Left lung (tissue), 10 donors: Measurements from ENCODE around the gene FBXO2. TPM values are rescaled to one million over a fixed set of nuclear protein-coding genes. Genes with fewer than 3 reads are reported as not detected.

Experiments
- ATAC-seq: fragments of 200-7000 bp; cut with Tn5 transposase; one replicate; pipeline ENCODE4 v1.9.1; 2020; ENCODE audit warnings: moderate library complexity
- DNase-seq, 4 donors: peaks; one replicate each; pipeline ENCODE4 v3.0.0-alpha.2; 2013 to 2020
- H3K27ac ChIP-seq, 2 donors: fragments of 200-600 bp; sonication (generic) in 1 of 2; one replicate each; pipeline versions ENCODE4 v1.5.0 to v1.8.0; 2020 to 2021
- H3K27me3 ChIP-seq, 2 donors: fragments of 200-600 bp; sonication (generic) in 1 of 2; one replicate each; pipeline versions ENCODE4 v1.5.0 to v1.8.0; 2020 to 2021
- H3K36me3 ChIP-seq, 2 donors: fragments of 200-600 bp; sonication (generic) in 1 of 2; one replicate each; pipeline versions ENCODE4 v1.5.0 to v1.8.0; 2020 to 2021
- H3K4me1 ChIP-seq, 2 donors: fragments of 200-600 bp; one replicate each; pipeline ENCODE4 v1.8.0; 2021
- H3K4me3 ChIP-seq, 2 donors: fragments of 200-600 bp; sonication (generic) in 1 of 2; one replicate each; pipeline versions ENCODE4 v1.5.0 to v1.8.0; 2020 to 2021; ENCODE audit warnings: mild to moderate bottlenecking in 1 of 2
- H3K9me3 ChIP-seq, 2 donors: fragments of 200-600 bp; sonication (generic) in 1 of 2; one replicate each; pipeline versions ENCODE4 v1.5.0 to v1.8.0; 2020 to 2021
- intact Hi-C, 2 donors: fragments of 100-400 bp; cut with DNase I; formaldehyde crosslinking; loops; one replicate each; pipeline versions ENCODE4 v1.11.2 to v1.14.2; 2022
- polyA plus RNA-seq, 6 donors: library from polyadenylated mRNA; unstranded; fragments of 120-200 nt; gene quantifications; one replicate each; pipeline ENCODE4 v1.2.1, GENCODE V29; 2013; ENCODE audit not compliant: insufficient read length in 6 of 6
- total RNA-seq, 2 donors: library from RNA; stranded (reverse); fragmentation: NEBNext Ultra II Directional; extraction: Animal tissue kit (Norgen Biotek cat#: 25700); gene quantifications; one replicate each; pipeline ENCODE4 v1.2.1, GENCODE V29; 2021
- TF ChIP-seq, protein P1 (sequence below), 2 donors: fragments of 200-600 bp; sonication (generic) in 1 of 2; IDR thresholded peaks; one replicate each; pipeline versions ENCODE4 v1.5.0 to v1.8.0; 2021; ENCODE audit warnings: antibody characterized with exemption in 2 of 2
- donor health status: DM: no; HTN: yes; CAD: no.
- donor health status: DM: no; HTN: no; CAD: no.

Gene FBXO2
- total and polyA plus RNA-seq, 8 donors, result 0.57 to 12.7 (median 0.81) TPM

DNA sequence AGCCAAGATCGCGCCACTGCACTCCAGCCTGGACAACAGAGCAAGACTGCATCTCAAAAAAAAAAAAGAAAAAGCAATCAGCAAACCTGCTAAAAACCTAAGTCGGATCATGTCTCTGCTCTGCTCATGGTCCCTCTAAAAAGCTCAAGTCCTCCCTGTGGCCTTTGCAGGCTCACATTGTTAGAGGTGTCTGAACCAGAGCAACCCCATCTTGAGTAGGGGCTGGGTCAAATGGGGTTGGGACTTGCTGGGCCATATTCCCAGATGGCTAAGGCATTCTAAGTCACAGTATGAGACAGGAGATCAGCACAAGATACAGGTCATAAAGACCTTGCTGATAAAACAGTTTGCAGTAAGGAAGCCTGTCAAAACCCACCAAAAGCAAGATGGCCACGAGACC lies 34.3 kb upstream of the FBXO2 start:
- no peaks in the 10 kb centered on the region for H3K36me3 ChIP-seq
- H3K27me3 ChIP-seq, result peaks cover 38 to 66% of the 10 kb centered on the region in 2 donors
- no peak overlapping the region for H3K4me3 ChIP-seq
- no peaks in the 10 kb centered on the region for H3K9me3 ChIP-seq
- H3K27ac ChIP-seq, result no peak overlapping the region
- peaks cover 0 to 30% of the 10 kb centered on the region in 2 donors for H3K4me1 ChIP-seq
- TF ChIP-seq, protein P1, sequence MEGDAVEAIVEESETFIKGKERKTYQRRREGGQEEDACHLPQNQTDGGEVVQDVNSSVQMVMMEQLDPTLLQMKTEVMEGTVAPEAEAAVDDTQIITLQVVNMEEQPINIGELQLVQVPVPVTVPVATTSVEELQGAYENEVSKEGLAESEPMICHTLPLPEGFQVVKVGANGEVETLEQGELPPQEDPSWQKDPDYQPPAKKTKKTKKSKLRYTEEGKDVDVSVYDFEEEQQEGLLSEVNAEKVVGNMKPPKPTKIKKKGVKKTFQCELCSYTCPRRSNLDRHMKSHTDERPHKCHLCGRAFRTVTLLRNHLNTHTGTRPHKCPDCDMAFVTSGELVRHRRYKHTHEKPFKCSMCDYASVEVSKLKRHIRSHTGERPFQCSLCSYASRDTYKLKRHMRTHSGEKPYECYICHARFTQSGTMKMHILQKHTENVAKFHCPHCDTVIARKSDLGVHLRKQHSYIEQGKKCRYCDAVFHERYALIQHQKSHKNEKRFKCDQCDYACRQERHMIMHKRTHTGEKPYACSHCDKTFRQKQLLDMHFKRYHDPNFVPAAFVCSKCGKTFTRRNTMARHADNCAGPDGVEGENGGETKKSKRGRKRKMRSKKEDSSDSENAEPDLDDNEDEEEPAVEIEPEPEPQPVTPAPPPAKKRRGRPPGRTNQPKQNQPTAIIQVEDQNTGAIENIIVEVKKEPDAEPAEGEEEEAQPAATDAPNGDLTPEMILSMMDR (IDR thresholded peaks at IDR 0.05), result no peak
- ATAC-seq, result no peak
- intact Hi-C loops, result no loop called here
- no peak for DNase-seq

DNA sequence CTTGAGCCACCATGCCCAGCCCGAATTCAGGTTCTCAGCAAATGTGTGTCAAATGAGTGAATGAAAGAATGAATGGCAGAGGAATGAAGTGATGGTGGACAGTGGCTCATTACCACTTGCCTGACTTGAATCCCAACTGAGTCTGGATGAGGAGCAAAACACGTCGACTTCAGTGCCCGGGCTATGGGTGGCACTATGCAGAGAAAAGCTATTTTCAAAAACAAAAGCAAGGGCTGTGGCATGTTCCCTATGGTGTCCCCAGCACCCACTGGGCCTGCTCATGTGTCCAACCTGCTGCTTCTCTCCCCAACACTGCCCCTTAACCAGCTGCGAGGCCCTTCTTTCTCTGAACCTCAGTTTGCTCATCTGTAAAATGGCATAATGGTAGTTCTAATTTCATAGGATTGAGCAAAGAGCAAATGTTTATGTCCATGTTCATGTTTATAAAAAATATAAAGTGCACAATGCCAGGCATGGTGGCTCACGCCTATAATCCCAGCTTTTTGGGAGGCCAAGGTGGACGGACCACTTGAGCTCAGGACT lies 31.1 kb upstream of the FBXO2 start:
- TF ChIP-seq, protein P1 (IDR thresholded peaks at IDR 0.05), result no peak
- H3K27ac ChIP-seq, result no peak overlapping the region
- intact Hi-C loops, result no loop called here
- no peaks in the 10 kb centered on the region for H3K36me3 ChIP-seq
- ATAC-seq (no peak), DNase-seq (no peak)
- H3K4me1 ChIP-seq, result peaks cover 2 to 13% of the 10 kb centered on the region in 2 donors
- no peaks in the 10 kb centered on the region for H3K9me3 ChIP-seq
- no peak overlapping the region for H3K4me3 ChIP-seq
- peaks cover 8 to 34% of the 10 kb centered on the region in 2 donors for H3K27me3 ChIP-seq

- Histone ChIP-seq H3K27ac (no peak overlapping the region), H3K36me3 (no peaks in the 10 kb centered on the region), H3K4me1 (peaks cover 6 to 23% of the 10 kb centered on the region in 2 donors), H3K9me3 (no peaks in the 10 kb centered on the region), H3K4me3 (no peak overlapping the region), H3K27me3 (peaks cover 0 to 22% of the 10 kb centered on the region in 2 donors)
- TF ChIP-seq, protein P1 (IDR thresholded peaks at IDR 0.05), result no peak
- intact Hi-C loops, result no loop called here
- DNase-seq (no peak), ATAC-seq (no peak)
These were observed 29.8 kb upstream of the FBXO2 start for GRCh38 chr1:11684070-11684469.

- TF ChIP-seq, protein P1 (IDR thresholded peaks at IDR 0.05), result no peak
- DNase-seq (no peak), ATAC-seq (no peak)
- peaks cover 6 to 29% of the 10 kb centered on the region in 2 donors for H3K4me1 ChIP-seq
- H3K27me3 ChIP-seq, result peaks cover 0 to 9% of the 10 kb centered on the region in 2 donors
- H3K9me3 ChIP-seq, result no peaks in the 10 kb centered on the region
- intact Hi-C loops, result no loop called here
- H3K36me3 ChIP-seq, result no peaks in the 10 kb centered on the region
- no peak overlapping the region for H3K4me3 ChIP-seq
- H3K27ac ChIP-seq, result no peak overlapping the region
These were observed 28.6 kb upstream of the FBXO2 start for GRCh38 chr1:11682799-11683198.

DNA sequence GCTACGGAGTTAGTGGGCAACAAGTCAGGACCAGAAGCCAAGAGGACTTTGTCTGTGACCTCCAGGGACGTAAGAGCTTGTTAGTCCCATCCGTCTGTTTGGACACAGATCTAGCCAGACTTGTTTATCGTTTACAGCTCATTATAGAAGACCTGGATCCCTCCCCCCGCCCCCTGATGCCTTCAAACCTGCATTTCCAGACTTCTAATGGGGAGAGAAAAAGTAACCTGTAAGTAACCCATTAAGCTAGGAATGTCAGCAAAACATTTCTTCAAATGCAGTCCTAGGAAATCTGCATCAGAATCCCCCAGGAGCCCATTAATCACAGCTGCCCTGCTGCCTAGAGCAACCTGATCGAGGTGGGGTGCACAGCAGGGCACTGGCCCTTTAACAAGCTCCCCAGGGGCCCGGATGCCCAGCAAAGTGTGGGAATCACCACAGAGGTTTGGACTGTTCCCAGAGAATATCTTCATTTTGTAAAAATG lies 28.1 kb upstream of the FBXO2 start:
- no peak overlapping the region for H3K27ac ChIP-seq
- H3K27me3 ChIP-seq, result peaks cover 0 to 4% of the 10 kb centered on the region in 2 donors
- intact Hi-C loops, result no loop called here

More for the DNA sequence above, 28.1 kb upstream of the FBXO2 start:
- Histone ChIP-seq H3K4me3 (no peak overlapping the region), H3K9me3 (no peaks in the 10 kb centered on the region), H3K36me3 (peaks cover 0 to 2% of the 10 kb centered on the region in 2 donors), H3K4me1 (peaks cover 6 to 29% of the 10 kb centered on the region in 2 donors)
- TF ChIP-seq, protein P1 (IDR thresholded peaks at IDR 0.05), result no peak
- ATAC-seq, result no peak
- no peak for DNase-seq
